GM21526 (cell line): ENCODE measurements around the gene SNRPB2.

ENCODE experiments used
- ATAC-seq: cut with Tn5 transposase; IDR thresholded peaks from one replicate; pipeline ENCODE4 v1.9.1; 2021; ENCODE audit warnings: moderate library complexity; ENCODE audit not compliant: unreplicated experiment, low FRiP score

The SNRPB2 gene

GRCh38 chr20:16729565-16730460, at the start of gene SNRPB2:
Gene SNRPB2 (plus strand): TSS chr20:16730026. CDS start chr20:16731703, 1,677 bp downstream.
- ATAC-seq = peak; percentile 98

- ATAC-seq = no peak
Measured at GRCh38 chr20:16684416-16684815, 45.4 kb upstream of the SNRPB2 start.

GRCh38 chr20:16689906-16690305, 39.9 kb upstream of the SNRPB2 start:
- ATAC-seq = no peak

- ATAC-seq = no peak
Measured at GRCh38 chr20:16691381-16691780, 38.4 kb upstream of the SNRPB2 start.

GRCh38 chr20:16692009-16692408, 37.8 kb upstream of the SNRPB2 start:
- no peak for ATAC-seq

- no peak for ATAC-seq
Measured at GRCh38 chr20:16692442-16692841, 37.4 kb upstream of the SNRPB2 start.

- no peak for ATAC-seq
Measured at GRCh38 chr20:16693278-16693677, 36.5 kb upstream of the SNRPB2 start.

GRCh38 chr20:16694161-16694560, 35.7 kb upstream of the SNRPB2 start:
- ATAC-seq = no peak

- no peak for ATAC-seq
Measured at GRCh38 chr20:16695628-16696027, 34.2 kb upstream of the SNRPB2 start.

- no peak for ATAC-seq
Measured at GRCh38 chr20:16699293-16699692, 30.5 kb upstream of the SNRPB2 start.

GRCh38 chr20:16701296-16701695, 28.5 kb upstream of the SNRPB2 start:
- no peak for ATAC-seq

- no peak for ATAC-seq
Measured at GRCh38 chr20:16703570-16703969, 26.3 kb upstream of the SNRPB2 start.

- peak; percentile 71 for ATAC-seq
Measured at GRCh38 chr20:16707674-16708073, 22.2 kb upstream of the SNRPB2 start.

GRCh38 chr20:16708602-16709001, 21.2 kb upstream of the SNRPB2 start:
- ATAC-seq = no peak

- ATAC-seq = peak; percentile 78
Measured at GRCh38 chr20:16709017-16709416, 20.8 kb upstream of the SNRPB2 start.

GRCh38 chr20:16710781-16711180, 19.0 kb upstream of the SNRPB2 start:
- peak; percentile 67 for ATAC-seq

GRCh38 chr20:16711661-16712258, 18.1 kb upstream of the SNRPB2 start:
- no peak for ATAC-seq

- ATAC-seq = no peak
Measured at GRCh38 chr20:16712511-16712947, 17.3 kb upstream of the SNRPB2 start.

- no peak for ATAC-seq
Measured at GRCh38 chr20:16713066-16713465, 16.8 kb upstream of the SNRPB2 start.

GRCh38 chr20:16714242-16714641, 15.6 kb upstream of the SNRPB2 start:
- no peak for ATAC-seq

GRCh38 chr20:16714751-16715150, 15.1 kb upstream of the SNRPB2 start:
- ATAC-seq = no peak

- no peak for ATAC-seq
Measured at GRCh38 chr20:16719421-16719820, 10.4 kb upstream of the SNRPB2 start.
